ENCODE measurements around the gene ERVMER34-1.

Gene ERVMER34-1

GRCh38 chr4:52716364-52717151, 34.7 kb downstream of the ERVMER34-1 start:
- DNase-seq: no peak

DNA sequence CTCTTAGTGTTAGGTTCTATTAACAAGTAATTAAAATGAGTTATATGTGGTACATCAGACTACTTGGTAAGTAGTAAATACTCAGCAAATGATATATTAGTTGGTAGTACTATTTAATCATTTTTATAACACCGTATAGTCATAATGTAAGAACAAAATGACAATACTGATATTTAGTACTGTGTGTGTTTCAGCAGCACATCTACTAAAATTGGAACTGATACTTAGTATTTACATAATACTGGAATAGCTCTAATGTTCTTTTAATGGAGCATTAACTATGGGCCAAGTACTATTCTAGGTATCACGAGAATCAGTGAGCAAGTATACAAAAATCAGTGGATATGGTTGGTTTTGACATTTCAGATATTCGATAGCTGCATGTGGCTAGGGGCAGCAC, 35.3 kb downstream of the ERVMER34-1 start:
- no peak for DNase-seq

- no peak for DNase-seq
Observed at GRCh38 chr4:52715255-52715897, 35.8 kb downstream of the ERVMER34-1 start.

DNA sequence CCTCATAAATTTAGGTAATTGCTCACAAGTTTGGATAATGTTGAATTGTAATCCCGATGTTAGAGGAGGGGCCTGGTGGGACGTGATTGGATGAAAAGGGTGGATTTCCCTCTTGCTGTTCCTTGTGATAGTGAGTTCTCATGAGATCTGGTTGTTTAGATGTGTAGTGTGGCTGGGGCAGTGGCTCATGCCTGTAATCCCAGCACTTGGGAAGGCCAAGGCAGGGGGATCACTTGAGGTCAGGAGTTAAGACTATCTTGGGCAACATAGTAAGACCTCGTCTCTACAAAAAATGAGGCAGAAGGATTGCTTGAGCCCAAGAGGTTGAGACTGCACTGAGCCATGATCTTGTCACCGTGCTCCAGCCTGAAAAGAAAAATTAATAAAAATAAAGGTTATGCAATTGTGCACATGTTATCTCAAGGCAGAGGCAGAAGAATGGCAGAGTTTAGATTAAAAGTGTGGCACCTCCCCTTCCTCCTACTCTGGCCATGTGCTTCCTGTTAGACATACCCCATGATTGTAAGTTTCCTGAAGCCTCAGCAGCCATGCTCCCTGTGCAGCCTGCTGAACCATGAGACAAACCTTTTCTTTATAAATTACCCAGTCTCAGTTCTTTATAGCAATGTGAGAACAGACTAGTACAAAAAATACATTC, 36.5 kb downstream of the ERVMER34-1 start:
- DNase-seq: no peak

- no peak for DNase-seq
Observed at GRCh38 chr4:52713456-52713937, 37.7 kb downstream of the ERVMER34-1 start.

DNA sequence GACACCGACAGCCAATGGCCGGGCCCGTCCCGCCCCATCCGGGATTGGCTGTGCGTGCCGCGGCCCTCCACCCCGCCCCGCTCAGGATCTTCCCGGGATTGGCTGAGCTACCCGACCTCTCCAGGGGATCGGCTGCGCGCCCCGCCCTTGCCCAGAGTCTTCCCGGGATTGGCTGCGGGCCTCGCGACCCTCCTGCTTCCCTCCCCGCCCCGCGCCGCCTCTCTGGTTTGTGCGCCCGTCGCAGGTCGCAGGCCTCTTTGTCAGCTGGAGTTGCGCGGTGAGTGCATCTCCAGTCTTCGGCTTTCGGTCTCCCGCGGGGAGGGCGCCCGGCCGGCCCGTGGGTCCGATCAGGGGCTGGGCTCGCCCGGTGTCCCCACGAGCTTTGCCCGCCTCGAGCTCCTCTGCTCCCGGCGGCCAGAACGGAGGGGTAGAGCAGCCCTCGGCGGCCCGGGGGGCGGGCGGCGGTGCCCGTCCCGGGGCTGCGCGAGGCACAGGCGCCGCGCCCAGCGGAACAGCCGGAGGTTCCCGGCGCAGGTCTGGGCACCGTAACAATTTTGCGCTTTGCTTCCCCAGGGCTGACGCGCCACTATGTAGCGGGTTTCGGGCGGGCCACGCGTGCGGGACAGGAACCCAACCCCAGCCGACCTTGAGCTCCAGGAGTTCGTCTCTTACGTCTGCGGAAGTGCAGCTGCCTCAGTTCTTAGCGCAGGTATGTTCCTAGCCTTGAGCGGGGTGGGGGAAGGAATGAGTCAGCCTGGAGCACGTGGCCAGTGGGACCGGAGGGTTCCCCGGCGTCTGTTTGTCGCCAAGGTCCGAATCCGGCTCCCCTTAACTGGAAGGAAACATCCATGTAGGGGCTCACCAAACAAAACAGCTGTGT, 38.7 kb downstream of the ERVMER34-1 start:
- DNase-seq: peak; percentile 77

DNA sequence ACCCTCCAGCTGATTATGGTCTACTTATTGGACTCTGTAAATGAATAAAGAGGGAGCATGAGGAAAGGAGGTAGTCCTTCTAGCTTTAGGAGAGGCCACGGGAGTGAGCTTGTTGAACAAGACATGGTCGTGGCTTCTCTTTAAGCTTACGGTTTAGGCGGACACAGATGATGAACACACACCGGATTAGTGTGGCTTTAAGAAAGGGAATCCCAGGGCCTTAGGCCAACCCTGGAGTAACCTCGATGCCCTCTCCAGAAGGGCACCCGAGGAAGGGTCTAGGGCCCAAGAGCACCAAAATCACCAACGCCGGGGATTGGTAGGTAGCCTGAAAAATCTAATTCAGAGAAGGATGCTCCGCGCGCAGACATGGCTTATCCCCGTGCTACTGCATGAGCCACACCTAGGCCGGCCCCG, 39.4 kb downstream of the ERVMER34-1 start:
- DNase-seq: no peak

DNA sequence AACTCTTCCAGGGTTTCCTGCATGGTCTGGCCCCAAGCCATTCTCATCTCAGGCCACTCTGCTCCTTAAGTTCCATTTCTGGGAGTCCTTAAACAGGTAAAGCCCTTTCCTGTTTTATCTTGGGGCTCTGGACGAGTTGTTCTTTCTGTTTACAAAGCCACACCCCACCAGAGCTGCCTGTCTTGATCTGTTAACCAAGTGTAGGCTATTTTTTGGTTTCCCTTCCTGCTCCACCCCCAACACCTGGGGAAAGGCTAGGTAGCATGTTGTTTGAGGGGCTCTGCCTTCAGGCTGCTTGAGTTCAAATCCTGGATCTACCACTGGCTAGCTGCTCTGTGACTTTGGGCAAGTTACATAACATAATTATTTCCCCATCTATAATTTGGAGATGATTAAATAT, 40.0 kb downstream of the ERVMER34-1 start:
- no peak for DNase-seq

DNA sequence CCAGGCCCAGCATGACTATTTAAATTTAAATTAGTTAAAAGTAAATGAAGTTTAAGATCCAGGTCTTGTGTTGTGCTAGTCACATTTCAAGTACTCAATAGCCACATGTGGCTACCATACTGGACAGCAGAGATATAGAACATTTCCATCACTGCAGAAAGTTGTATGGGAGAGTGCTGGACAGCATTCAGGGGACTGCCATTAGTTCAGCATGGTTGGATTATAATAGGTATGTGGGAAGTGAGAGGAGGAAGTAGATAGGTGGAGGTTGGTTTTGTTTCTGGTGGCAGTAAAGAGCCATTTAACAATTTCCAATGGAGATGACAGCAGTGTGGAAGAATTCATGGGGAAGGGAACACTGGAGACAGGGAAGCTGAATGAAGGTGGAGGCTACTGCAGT, 42.1 kb downstream of the ERVMER34-1 start:
- no peak for DNase-seq

DNA sequence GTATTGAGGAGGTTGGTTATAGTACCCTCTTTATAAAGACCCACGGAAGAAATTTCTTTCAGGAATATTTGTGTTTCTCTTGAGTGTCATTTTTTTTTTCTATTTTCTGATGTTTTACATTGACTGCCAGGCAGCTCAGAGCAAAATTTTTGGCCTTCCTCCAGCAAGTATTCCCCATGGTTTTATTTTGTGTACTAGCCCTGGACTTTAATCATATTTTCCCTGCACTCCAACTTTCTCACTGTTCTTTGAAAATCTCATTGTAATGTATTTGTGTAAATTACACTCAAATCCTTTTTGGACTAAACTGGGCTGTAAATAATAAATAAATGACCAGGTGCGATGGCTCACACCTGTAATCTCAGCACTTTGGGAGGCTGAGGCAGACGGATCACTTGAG, 46.6 kb downstream of the ERVMER34-1 start:
- DNase-seq: no peak

DNA sequence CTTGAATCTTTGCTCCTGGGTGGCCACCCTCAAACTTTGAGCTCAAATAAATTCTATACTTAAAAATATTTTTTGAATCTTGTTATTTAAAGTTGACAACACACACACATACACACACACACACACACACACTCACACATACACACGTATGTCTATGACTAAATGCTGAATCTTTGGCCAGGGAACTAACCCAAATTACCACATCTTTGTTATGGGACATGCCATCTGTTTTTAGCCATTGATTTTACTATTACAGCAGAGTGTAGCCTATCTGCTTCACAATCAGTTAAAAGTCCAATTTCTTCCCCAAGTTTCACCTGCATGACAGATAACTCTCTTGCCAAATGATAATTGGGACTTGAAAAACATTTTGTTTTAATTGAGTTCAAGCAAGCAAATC, 47.1 kb downstream of the ERVMER34-1 start:
- no peak for DNase-seq

DNA sequence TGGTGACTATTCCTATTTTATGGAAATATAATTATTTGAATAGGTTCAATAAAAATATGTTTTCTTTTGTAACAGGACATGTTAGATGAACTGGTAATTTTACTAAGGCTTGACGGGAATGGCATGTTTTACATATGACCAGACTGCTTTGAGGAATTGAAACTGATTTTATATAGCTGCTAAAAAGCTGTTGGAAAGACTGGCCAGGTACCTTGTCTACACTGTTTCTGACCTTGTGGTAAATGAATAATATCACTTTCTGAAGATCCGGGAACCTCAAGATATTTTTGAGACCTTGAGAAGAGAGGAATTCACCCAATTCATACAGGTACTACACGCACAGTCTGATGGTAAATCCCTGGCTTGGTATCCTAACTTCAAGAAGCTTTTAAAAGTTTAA, 50.0 kb downstream of the ERVMER34-1 start:
- no peak for DNase-seq

DNA sequence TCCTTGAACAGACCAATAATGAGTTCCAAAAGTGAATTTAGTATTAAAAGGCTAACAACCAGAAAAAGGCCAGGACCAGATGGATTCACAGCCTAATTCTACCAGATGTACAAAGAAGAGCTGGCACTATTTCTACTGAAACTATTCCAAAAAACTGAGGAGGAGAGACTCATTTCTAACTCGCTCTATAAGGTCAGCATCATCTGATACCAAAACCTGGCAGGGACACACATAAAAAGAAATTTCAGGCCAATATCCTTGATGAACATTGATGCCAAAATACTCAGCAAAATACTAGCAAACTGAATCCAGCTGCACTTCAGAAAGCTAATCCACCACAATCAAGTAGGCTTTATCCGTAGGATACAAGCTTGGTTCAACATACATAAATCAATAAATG, 56.3 kb downstream of the ERVMER34-1 start:
- DNase-seq: no peak

- no peak for DNase-seq
Observed at GRCh38 chr4:52693492-52693891, 57.7 kb downstream of the ERVMER34-1 start.
